Renal cortex interstitium (tissue), 15 donors: Measurements from ENCODE around the gene E2F1. TPM values are rescaled to one million over a fixed set of nuclear protein-coding genes. Genes with fewer than 3 reads are reported as not detected.

Source experiments
- DNase-seq, 11 donors: peaks; one replicate each; pipeline ENCODE4 v3.0.0-alpha.2; 2013; ENCODE audit warnings: low read depth in 9 of 11, low spot score in 4 of 11; ENCODE audit errors: extremely low read depth in 1 of 11
- long read RNA-seq, 16 experiments: transcript quantifications; one replicate each; lab custom pipeline, GENCODE V29; 2026
- polyA plus RNA-seq, 3 donors: library from polyadenylated mRNA; unstranded; fragments of 120-200 nt; gene quantifications; one replicate each; pipeline ENCODE4 v1.2.1, GENCODE V29; 2013; ENCODE audit not compliant: insufficient read length in 3 of 3

Gene E2F1
- 10 to 100 TPM; 10.7 to 15.6 (median 12.1) TPM for polyA plus RNA-seq
- long read RNA-seq, donor 1, partial matches to known transcripts: 0 of 3 reads
- long read RNA-seq, donor 1, other reads (novel, unspliced or antisense): 0 of 3 reads
- long read RNA-seq, donor 2, partial matches to known transcripts: 0 of 1 reads
- long read RNA-seq, donor 2, other reads (novel, unspliced or antisense): 0 of 1 reads
- long read RNA-seq, donor 3, partial matches to known transcripts: 0 of 3 reads
- long read RNA-seq, donor 3, other reads (novel, unspliced or antisense): 0 of 3 reads
- long read RNA-seq, donor 4, partial matches to known transcripts: 0 of 2 reads
- long read RNA-seq, donor 4, other reads (novel, unspliced or antisense): 0 of 2 reads
- long read RNA-seq, donor 5, partial matches to known transcripts: 0 of 1 reads
- long read RNA-seq, donor 5, other reads (novel, unspliced or antisense): 0 of 1 reads
- long read RNA-seq, donor 6, partial matches to known transcripts: 0 of 3 reads
- long read RNA-seq, donor 6, other reads (novel, unspliced or antisense): 0 of 3 reads
- long read RNA-seq, donor 7, transcript E2F1-201 (7 exons, 2,503 nt): major isoform, 5 of 5 reads
- long read RNA-seq, donor 7, partial matches to known transcripts: 0 of 5 reads
- long read RNA-seq, donor 7, other reads (novel, unspliced or antisense): 0 of 5 reads
- long read RNA-seq, donor 8, partial matches to known transcripts: 0 of 3 reads
- long read RNA-seq, donor 8, other reads (novel, unspliced or antisense): 0 of 3 reads
- long read RNA-seq, donor 9, partial matches to known transcripts: 0 of 4 reads
- long read RNA-seq, donor 9, other reads (novel, unspliced or antisense): 0 of 4 reads
- long read RNA-seq, donor 10: 0 reads
- long read RNA-seq, donor 11, transcript E2F1-201 (7 exons, 2,503 nt): major isoform, 5 of 5 reads
- long read RNA-seq, donor 11, partial matches to known transcripts: 0 of 5 reads
- long read RNA-seq, donor 11, other reads (novel, unspliced or antisense): 0 of 5 reads
- long read RNA-seq, donor 12, partial matches to known transcripts: 0 of 1 reads
- long read RNA-seq, donor 12, other reads (novel, unspliced or antisense): 0 of 1 reads
- long read RNA-seq, donor 13, transcript E2F1-201 (7 exons, 2,503 nt): major isoform, 8 of 8 reads
- long read RNA-seq, donor 13, partial matches to known transcripts: 0 of 8 reads
- long read RNA-seq, donor 13, other reads (novel, unspliced or antisense): 0 of 8 reads
- long read RNA-seq, donor 14, partial matches to known transcripts: 0 of 1 reads
- long read RNA-seq, donor 14, other reads (novel, unspliced or antisense): 0 of 1 reads
- long read RNA-seq, donor 15, partial matches to known transcripts: 0 of 2 reads
- long read RNA-seq, donor 15, other reads (novel, unspliced or antisense): 0 of 2 reads
- long read RNA-seq, donor 16, transcript E2F1-201 (7 exons, 2,503 nt): major isoform, 8 of 14 reads
- long read RNA-seq, donor 16, partial matches to known transcripts: 6 of 14 reads
- long read RNA-seq, donor 16, other reads (novel, unspliced or antisense): 0 of 14 reads

GRCh38 chr20:33686100-33686983 lies at the start of gene E2F1:
TSS of gene E2F1 (minus strand) at chr20:33686385. CDS start at chr20:33686264, 121 bp downstream.
- peak in 10 of 11 donors; percentile 71 to 95 (median 88) for DNase-seq

- peak in 3 of 11 donors; percentile 10 to 49 (median 10) for DNase-seq
These were observed 47.7 kb upstream of the E2F1 start for GRCh38 chr20:33733654-33734576.

GRCh38 chr20:33732166-33732970 lies 46.2 kb upstream of the E2F1 start:
- DNase-seq: peak in 4 of 11 donors; percentile 35 to 92 (median 80)

- DNase-seq: peak in 8 of 11 donors; percentile 65 to 91 (median 82)
These were observed 45.5 kb upstream of the E2F1 start, which contains the start of gene ZNF341 for GRCh38 chr20:33731693-33732165. TSS of gene ZNF341 (plus strand) at chr20:33731996. CDS start at chr20:33732022, 26 bp downstream.

- DNase-seq: no peak
These were observed 44.9 kb upstream of the E2F1 start for GRCh38 chr20:33730946-33731692.

- DNase-seq: no peak
These were observed 42.9 kb upstream of the E2F1 start for GRCh38 chr20:33729101-33729500.

- DNase-seq: no peak
These were observed 42.3 kb upstream of the E2F1 start for GRCh38 chr20:33728463-33728862.

GRCh38 chr20:33727806-33728205 lies 41.6 kb upstream of the E2F1 start:
- no peak for DNase-seq

- DNase-seq: no peak
These were observed 40.9 kb upstream of the E2F1 start for GRCh38 chr20:33727115-33727479.

GRCh38 chr20:33725607-33726264 lies 39.6 kb upstream of the E2F1 start:
- no peak for DNase-seq

- no peak for DNase-seq
These were observed 38.4 kb upstream of the E2F1 start for GRCh38 chr20:33724439-33725094.

GRCh38 chr20:33721391-33722140 lies 35.4 kb upstream of the E2F1 start:
- no peak for DNase-seq
